ENCODE data around the gene FREM2. TPM values are rescaled to one million over a fixed set of nuclear protein-coding genes. Genes with fewer than 3 reads are reported as not detected.
A peak's percentile ranks its signal among the peaks of the same experiment; 100 is the strongest.

Gene FREM2
- total RNA-seq, 1 experiment from 2014 or later, result 25.4 TPM

DNA sequence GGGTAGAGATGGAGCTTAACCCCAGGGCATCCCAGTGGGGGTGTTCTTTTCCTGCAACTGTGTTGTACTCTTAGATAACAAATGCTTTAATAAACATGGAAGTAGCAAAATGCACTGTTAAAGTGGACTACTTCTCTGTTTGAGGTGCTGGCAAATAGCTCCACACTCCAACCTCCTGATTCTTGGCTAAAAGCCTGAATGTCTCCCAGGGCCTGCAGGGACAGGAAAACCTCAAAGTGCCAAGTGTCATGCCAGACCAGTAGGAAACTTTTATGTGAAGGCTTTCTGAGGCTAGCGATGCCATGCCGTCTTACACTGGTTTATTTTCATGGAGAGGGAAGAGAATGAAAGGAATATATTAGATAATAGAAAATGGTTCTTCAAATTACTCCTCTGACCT lies 6.8 kb downstream of the FREM2 start:
- BruUV-seq (replicated peaks), result no TSS peak
- H3K36me3 Mint-ChIP-seq (ENCODE audit: insufficient read depth, unreplicated experiment), result peaks cover 8% of the 10 kb centered on the region
- TF ChIP-seq, protein P1, sequence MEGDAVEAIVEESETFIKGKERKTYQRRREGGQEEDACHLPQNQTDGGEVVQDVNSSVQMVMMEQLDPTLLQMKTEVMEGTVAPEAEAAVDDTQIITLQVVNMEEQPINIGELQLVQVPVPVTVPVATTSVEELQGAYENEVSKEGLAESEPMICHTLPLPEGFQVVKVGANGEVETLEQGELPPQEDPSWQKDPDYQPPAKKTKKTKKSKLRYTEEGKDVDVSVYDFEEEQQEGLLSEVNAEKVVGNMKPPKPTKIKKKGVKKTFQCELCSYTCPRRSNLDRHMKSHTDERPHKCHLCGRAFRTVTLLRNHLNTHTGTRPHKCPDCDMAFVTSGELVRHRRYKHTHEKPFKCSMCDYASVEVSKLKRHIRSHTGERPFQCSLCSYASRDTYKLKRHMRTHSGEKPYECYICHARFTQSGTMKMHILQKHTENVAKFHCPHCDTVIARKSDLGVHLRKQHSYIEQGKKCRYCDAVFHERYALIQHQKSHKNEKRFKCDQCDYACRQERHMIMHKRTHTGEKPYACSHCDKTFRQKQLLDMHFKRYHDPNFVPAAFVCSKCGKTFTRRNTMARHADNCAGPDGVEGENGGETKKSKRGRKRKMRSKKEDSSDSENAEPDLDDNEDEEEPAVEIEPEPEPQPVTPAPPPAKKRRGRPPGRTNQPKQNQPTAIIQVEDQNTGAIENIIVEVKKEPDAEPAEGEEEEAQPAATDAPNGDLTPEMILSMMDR (IDR thresholded peaks at IDR 0.05; ENCODE audit: unreplicated experiment), result no peak
- no peaks in the 10 kb centered on the region for H3K9me3 Mint-ChIP-seq (ENCODE audit: low read depth, unreplicated experiment)
- peak overlapping the region; percentile 52 for H3K4me3 Mint-ChIP-seq (ENCODE audit: low read depth, unreplicated experiment)
- intact Hi-C loops (cut with micrococcal nuclease; ENCODE audit: unreplicated experiment), result no loop called here
- no peak overlapping the region for H3K27ac Mint-ChIP-seq (ENCODE audit: unreplicated experiment)
- no peak for DNase-seq
- H3K4me1 Mint-ChIP-seq (ENCODE audit: low read depth, unreplicated experiment), result peaks cover 17% of the 10 kb centered on the region
- no peaks in the 10 kb centered on the region for H3K27me3 Mint-ChIP-seq (ENCODE audit: unreplicated experiment)
- CTCF ChIA-PET, result interaction anchor here (1.5 kb wide), 1 partner anchor 8 kb away, joined by 4 read pairs; no protein-coding TSS in a partner anchor

DNA sequence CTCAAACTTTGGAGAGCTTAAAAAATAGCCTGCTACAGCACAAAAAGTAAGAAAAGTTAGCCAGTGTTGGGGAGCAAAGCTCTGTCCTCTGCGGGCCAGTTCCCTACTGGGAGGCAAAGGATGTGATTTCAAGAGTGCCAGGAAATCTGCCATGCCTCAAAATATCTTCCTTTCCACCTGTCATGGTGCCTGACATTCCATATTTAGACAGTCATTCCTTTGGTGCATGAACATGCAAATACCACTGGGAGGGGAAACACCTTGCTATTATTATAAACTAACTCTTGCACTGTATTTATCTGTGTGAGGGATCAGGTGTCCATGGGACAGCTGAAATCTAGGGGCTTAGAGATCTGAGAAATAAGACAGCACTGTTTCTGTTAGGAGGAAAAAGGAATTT lies 10.3 kb downstream of the FREM2 start:
- no peak overlapping the region for H3K27ac Mint-ChIP-seq (ENCODE audit: unreplicated experiment)
- peaks cover 25% of the 10 kb centered on the region for H3K4me1 Mint-ChIP-seq (ENCODE audit: low read depth, unreplicated experiment)
- no peaks in the 10 kb centered on the region for H3K9me3 Mint-ChIP-seq (ENCODE audit: low read depth, unreplicated experiment)
- TF ChIP-seq, protein P1 (IDR thresholded peaks at IDR 0.05; ENCODE audit: unreplicated experiment), result no peak
- peaks cover 8% of the 10 kb centered on the region for H3K36me3 Mint-ChIP-seq (ENCODE audit: insufficient read depth, unreplicated experiment)
- H3K27me3 Mint-ChIP-seq (ENCODE audit: unreplicated experiment), result no peaks in the 10 kb centered on the region
- H3K4me3 Mint-ChIP-seq (ENCODE audit: low read depth, unreplicated experiment), result no peak overlapping the region
- CTCF ChIA-PET, result interaction anchor here (2.2 kb wide), 1 partner anchor 11 kb away, joined by 18 read pairs; the partner anchor contains the start of gene FREM2
- DNase-seq, result no peak
- BruUV-seq (replicated peaks), result no TSS peak
- intact Hi-C loops (cut with micrococcal nuclease; ENCODE audit: unreplicated experiment), result no loop called here

DNA sequence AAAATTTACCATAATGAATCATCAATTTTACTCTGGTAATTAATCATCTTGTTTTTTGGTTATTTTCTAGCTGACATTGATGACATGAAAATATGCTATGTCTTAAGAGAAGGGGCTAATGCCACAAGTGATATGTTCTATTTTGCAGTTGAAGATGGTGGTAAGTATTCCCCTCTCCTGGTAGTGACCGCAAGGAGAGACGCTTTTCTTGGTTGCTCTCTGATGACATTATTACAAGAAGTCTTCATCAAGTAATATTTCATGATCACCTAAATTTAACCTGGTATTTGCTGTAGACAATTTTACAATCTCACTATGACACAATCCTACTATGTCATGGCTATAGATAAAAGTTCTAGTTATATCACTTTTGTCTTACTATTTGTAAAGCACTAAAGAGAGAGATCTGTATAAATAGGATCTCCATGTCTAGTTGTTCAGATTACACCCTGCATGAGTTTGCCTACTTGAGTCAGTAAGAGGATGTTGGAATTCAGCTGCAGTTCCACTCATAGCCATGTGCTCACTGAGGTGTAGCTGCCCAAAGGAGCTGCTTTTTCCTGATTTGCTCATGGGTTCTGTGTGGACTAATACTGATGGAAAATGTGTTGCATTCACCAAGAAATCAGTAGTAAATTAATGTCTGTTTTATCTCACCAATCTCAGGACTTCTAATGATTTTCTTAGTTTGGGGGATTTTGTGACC lies 10.9 kb downstream of the FREM2 start:
- no TSS peak for BruUV-seq (replicated peaks)
- Mint-ChIP-seq H3K27ac (ENCODE audit: unreplicated experiment) (no peak overlapping the region), H3K4me1 (ENCODE audit: low read depth, unreplicated experiment) (peaks cover 28% of the 10 kb centered on the region), H3K36me3 (ENCODE audit: insufficient read depth, unreplicated experiment) (peaks cover 8% of the 10 kb centered on the region), H3K9me3 (ENCODE audit: low read depth, unreplicated experiment) (no peaks in the 10 kb centered on the region), H3K4me3 (ENCODE audit: low read depth, unreplicated experiment) (no peak overlapping the region), H3K27me3 (ENCODE audit: unreplicated experiment) (no peaks in the 10 kb centered on the region)
- DNase-seq, result peak; percentile 12
- TF ChIP-seq, protein P1 (IDR thresholded peaks at IDR 0.05; ENCODE audit: unreplicated experiment), result no peak
- CTCF ChIA-PET, result interaction anchor here (0.9 to 2.2 kb wide), 2 partner anchors 10 to 12 kb away, joined by 3 to 18 read pairs; partner anchors contain the start of gene FREM2
- intact Hi-C loops (cut with micrococcal nuclease; ENCODE audit: unreplicated experiment), result no loop called here

DNA sequence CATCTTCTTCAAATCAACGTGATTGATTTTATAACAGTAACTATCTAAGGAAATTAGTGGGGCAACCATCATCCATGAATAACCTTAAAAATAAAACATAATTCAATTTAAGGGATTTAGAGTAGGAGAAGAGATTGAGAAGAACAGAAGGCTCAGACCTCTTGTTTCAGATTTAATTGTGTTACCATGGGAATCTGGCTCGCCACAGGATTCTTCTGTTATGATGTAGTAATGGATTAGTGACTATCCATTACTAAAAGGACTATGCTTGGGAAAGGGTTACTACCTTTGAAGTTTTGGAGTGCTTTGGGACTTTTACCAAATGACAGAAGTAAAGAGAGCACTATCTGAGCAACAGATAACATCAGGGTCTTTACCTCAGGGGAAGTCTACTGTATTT lies 13.2 kb downstream of the FREM2 start:
- TF ChIP-seq, protein P1 (IDR thresholded peaks at IDR 0.05; ENCODE audit: unreplicated experiment), result no peak
- intact Hi-C loops (cut with micrococcal nuclease; ENCODE audit: unreplicated experiment), result no loop called here
- Mint-ChIP-seq H3K9me3 (ENCODE audit: low read depth, unreplicated experiment) (no peaks in the 10 kb centered on the region), H3K27me3 (ENCODE audit: unreplicated experiment) (no peaks in the 10 kb centered on the region), H3K36me3 (ENCODE audit: insufficient read depth, unreplicated experiment) (no peaks in the 10 kb centered on the region), H3K27ac (ENCODE audit: unreplicated experiment) (no peak overlapping the region), H3K4me3 (ENCODE audit: low read depth, unreplicated experiment) (no peak overlapping the region), H3K4me1 (ENCODE audit: low read depth, unreplicated experiment) (peaks cover 47% of the 10 kb centered on the region)
- BruUV-seq (replicated peaks), result no TSS peak
- DNase-seq, result no peak
- CTCF ChIA-PET, result interaction anchor here (0.9 kb wide), 1 partner anchor 14 kb away, joined by 4 read pairs; the partner anchor contains the start of gene FREM2
